T-cell (primary cell): ENCODE results near the gene CDH4. TPM values are rescaled to one million over a fixed set of nuclear protein-coding genes. Genes with fewer than 3 reads are reported as not detected.
"Not testable (repeated sequence)": the region's sequence is repeated elsewhere in the genome, so short reads cannot be mapped to it uniquely, and the experiment has no call there.

Source experiments
- ATAC-seq, 4 experiments: fragments of 200-7000 bp in 3 of 4; fragments of 150-1000 bp in 1 of 4; cut with Tn5 transposase; replicated peaks in 1 of 4; 1 replicate in 3 of 4; 2 replicates in 1 of 4; pipeline ENCODE4 v1.10.0; 2021; ENCODE audit warnings: moderate library complexity in 3 of 4, mild to moderate bottlenecking in 2 of 4, moderate number of reproducible peaks in 1 of 4
- CTCF ChIA-PET, 2 donors: fragments of 300-600 bp; sonication (Branson Sonifier 250); formaldehyde crosslinking; loops; one replicate each; lab custom pipeline; 2022; ENCODE audit warnings: antibody characterized with exemption in 2 of 2; lab: Charles Lee
- POLR2A ChIA-PET, 2 donors: fragments of 300-600 bp; sonication (Branson Sonifier 250); formaldehyde crosslinking; loops; one replicate each; lab custom pipeline; 2022; ENCODE audit warnings: antibody characterized with exemption in 2 of 2; lab: Charles Lee
- DNase-seq, 35 experiments: peaks; one replicate each; pipeline versions ENCODE4 v3.0.0 to v3.0.0-alpha.2; 2013 to 2023
- H3K27ac ChIP-seq: one replicate; pipeline ENCODE4 v1.5.1; 2013; ENCODE audit warnings: low read length
- H3K27me3 ChIP-seq, 2 experiments: replicated peaks in 1 of 2; 1 replicate in 1 of 2; 2 replicates in 1 of 2; pipeline versions ENCODE4 v1.6.1 to v1.7.0; 2013; ENCODE audit warnings: low read length in 1 of 2, mixed read lengths in 1 of 2; ENCODE audit not compliant: control insufficient read depth in 2 of 2, insufficient read depth in 2 of 2; ENCODE audit errors: extremely low read depth in 1 of 2
- H3K36me3 ChIP-seq, 2 donors: 1 replicate in 1 of 2; 2 replicates in 1 of 2; pipeline versions ENCODE4 v1.6.1 to v1.7.0; 2013; ENCODE audit warnings: low read length in 1 of 2; ENCODE audit not compliant: control insufficient read depth in 2 of 2, insufficient read depth in 1 of 2; ENCODE audit errors: extremely low read depth in 1 of 2
- H3K4me1 ChIP-seq, 2 experiments: 1 replicate in 1 of 2; 2 replicates in 1 of 2; pipeline versions ENCODE4 v1.6.1 to v1.7.0; 2013; ENCODE audit warnings: low read length in 2 of 2, mixed read lengths in 1 of 2; ENCODE audit not compliant: insufficient read depth in 2 of 2, control insufficient read depth in 1 of 2; ENCODE audit errors: extremely low read depth in 1 of 2
- H3K4me3 ChIP-seq, 2 donors: 1 replicate in 1 of 2; 2 replicates in 1 of 2; pipeline versions ENCODE4 v1.5.1 to v1.7.0; 2013; ENCODE audit warnings: mild to moderate bottlenecking in 2 of 2, low read length in 1 of 2, moderate library complexity in 1 of 2; ENCODE audit not compliant: control insufficient read depth in 1 of 2; ENCODE audit errors: extremely low read depth in 1 of 2
- H3K9me3 ChIP-seq: 2 replicates; pipeline ENCODE4 v1.7.0; 2013
- H3K27ac Mint-ChIP-seq, 2 donors: one replicate each; pipeline ENCODE4 v1.8.0; 2020 to 2021; ENCODE audit warnings: mild to moderate bottlenecking in 2 of 2, mixed read lengths in 2 of 2
- H3K27me3 Mint-ChIP-seq, 2 donors: one replicate each; pipeline ENCODE4 v1.8.0; 2021 to 2022; ENCODE audit warnings: mixed read lengths in 2 of 2
- H3K36me3 Mint-ChIP-seq: one replicate; pipeline ENCODE4 v1.8.0; 2021; ENCODE audit warnings: mixed read lengths
- H3K4me1 Mint-ChIP-seq, 3 donors: one replicate each; pipeline ENCODE4 v1.8.0; 2020 to 2022; ENCODE audit warnings: mixed read lengths in 3 of 3, mild to moderate bottlenecking in 1 of 3
- H3K4me3 Mint-ChIP-seq, 3 donors: one replicate each; pipeline ENCODE4 v1.8.0; 2020 to 2022; ENCODE audit warnings: mild to moderate bottlenecking in 3 of 3, mixed read lengths in 3 of 3, moderate library complexity in 3 of 3
- H3K9me3 Mint-ChIP-seq, 3 donors: one replicate each; pipeline ENCODE4 v1.8.0; 2020 to 2022; ENCODE audit warnings: mixed read lengths in 3 of 3
- WGBS: methylation state at CpG from one replicate; pipeline ENCODE4 v1.1.5; 2013; ENCODE audit warnings: missing lambda C conversion rate; ENCODE audit not compliant: insufficient coverage; 5-methylcytosine and 5-hydroxymethylcytosine counted together
- total RNA-seq, 35 experiments: library from RNA in 6 of 35; stranded (reverse) in 6 of 35; fragments of 120-200 nt in 1 of 35; gene quantifications; one replicate each; pipeline versions ENCODE4 v1.2.1 to v1.2.4 and lab custom pipeline; 2013 to 2026

Gene CDH4
- total RNA-seq, 5 donors from 2014 or later (not counting 1 experiment from before 2014, with no cell fraction given): 0.06 to 0.64 (median 0.14) TPM

DNA sequence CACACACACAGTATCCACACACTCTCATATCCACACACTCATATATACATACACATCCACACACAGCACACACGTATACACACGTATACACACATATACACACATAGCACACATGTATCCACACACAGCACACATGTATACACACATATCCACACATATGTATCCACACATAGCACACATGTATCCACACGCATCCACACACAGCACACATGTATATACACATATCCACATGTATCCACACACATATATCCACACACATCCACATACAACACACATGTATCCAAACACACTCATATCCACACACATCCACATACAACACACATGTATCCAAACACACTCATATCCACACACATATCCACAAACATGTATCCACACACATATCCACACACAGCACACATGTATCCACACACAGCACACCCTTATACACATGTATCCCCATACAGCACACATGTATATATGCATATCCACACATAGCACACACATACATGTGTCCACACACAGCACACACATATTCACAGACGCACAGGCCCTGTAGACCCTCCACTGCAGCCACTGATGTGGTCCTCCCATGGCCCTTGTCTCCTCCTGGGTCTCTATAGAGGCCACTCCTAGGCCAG, 172.1 kb downstream of the CDH4 start:
- Mint-ChIP-seq H3K27me3 (no peaks in the 10 kb centered on the region), H3K27ac (no peak overlapping the region), H3K4me1 (no peaks in the 10 kb centered on the region), H3K9me3 (peaks cover 0 to 3% (median 0%) of the 10 kb centered on the region in 3 donors), H3K36me3 (no peaks in the 10 kb centered on the region), H3K4me3 (no peak overlapping the region)
- H3K9me3 ChIP-seq: no peaks in the 10 kb centered on the region
- no peak for DNase-seq
- H3K36me3 ChIP-seq: no peaks in the 10 kb centered on the region
- H3K4me1 ChIP-seq: no peaks in the 10 kb centered on the region
- 80% methylated on average over 4 of the region's 4 CpGs for WGBS
- H3K27me3 ChIP-seq: peaks cover 0 to 7% of the 10 kb centered on the region in 2 experiments
- no peak overlapping the region for H3K27ac ChIP-seq
- H3K4me3 ChIP-seq: no peak overlapping the region
- ATAC-seq: no peak
- ChIA-PET CTCF (no interaction called here), POLR2A (no interaction called here)

DNA sequence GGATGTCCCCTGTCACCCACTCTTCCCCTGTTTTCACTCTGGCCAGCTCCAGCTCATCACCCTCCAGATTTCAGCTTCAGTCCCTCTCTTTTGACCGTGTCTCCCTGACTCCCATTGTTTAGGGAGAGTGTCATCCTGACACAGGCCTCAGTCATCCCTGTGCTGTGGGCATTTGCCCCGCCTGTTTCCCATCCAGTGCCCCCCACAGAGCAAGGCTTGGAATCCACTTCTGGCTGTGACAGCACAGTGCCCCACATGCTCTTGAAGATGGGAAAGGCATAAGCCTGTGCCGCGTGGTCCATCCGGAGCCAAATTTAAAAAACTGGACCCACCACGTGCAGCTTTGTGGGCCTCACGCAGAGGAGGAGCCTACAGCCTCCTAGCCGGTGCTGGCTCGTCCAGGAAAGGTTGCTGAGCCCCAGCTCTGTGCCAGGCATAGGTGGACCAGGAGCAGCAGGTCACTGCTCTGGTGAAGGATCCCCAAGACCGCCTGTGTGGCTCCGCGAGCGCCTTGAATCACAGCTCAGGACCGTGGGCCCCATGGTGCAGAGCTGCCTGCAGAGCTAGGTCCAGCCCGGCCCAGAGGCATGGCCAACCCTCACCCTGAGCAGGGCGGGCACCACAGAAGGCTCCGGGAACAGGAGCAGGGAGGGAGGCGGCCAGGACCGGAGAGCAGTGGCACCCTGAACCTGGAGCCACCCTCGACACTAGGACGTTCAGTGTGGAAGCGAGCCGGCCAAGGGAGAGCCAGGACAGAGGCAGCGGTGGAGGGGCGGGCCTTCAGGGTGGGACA, 172.8 kb downstream of the CDH4 start:
- Mint-ChIP-seq H3K4me1 (no peaks in the 10 kb centered on the region), H3K27ac (no peak overlapping the region), H3K27me3 (no peaks in the 10 kb centered on the region), H3K9me3 (peaks cover 0 to 3% (median 0%) of the 10 kb centered on the region in 3 donors), H3K4me3 (no peak overlapping the region), H3K36me3 (no peaks in the 10 kb centered on the region)
- POLR2A ChIA-PET: no interaction called here
- CTCF ChIA-PET: no interaction called here
- no peak for DNase-seq
- 87% methylated on average over 19 of the region's 25 CpGs for WGBS
- no peak for ATAC-seq
- H3K27ac ChIP-seq: no peak overlapping the region
- peaks cover 0 to 4% of the 10 kb centered on the region in 2 experiments for H3K27me3 ChIP-seq
- no peaks in the 10 kb centered on the region for H3K9me3 ChIP-seq
- no peak overlapping the region for H3K4me3 ChIP-seq
- H3K36me3 ChIP-seq: no peaks in the 10 kb centered on the region
- no peaks in the 10 kb centered on the region for H3K4me1 ChIP-seq

DNA sequence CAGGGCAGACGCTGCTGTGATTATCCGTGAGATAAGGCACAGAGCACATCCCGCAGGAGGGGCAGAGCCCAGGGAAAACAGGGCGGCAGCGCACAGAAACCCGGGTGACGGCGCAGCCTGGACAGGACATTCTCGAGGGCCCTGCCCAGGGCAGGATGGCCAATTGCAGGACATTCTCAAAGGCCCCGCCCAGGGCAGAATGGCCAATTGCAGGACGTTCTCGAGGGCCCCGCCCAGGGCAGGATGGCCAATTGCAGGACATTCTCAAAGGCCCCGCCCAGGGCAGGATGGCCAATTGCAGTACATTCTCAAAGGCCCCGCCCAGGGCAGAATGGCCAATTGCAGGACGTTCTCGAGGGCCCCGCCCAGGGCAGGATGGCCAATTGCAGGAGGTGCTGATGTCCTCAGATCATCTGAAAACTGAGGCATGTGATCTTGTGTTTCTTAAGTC, 173.5 kb downstream of the CDH4 start:
- H3K27ac Mint-ChIP-seq, H3K36me3 Mint-ChIP-seq, H3K27me3 Mint-ChIP-seq, H3K27ac ChIP-seq, H3K36me3 ChIP-seq, H3K4me3 Mint-ChIP-seq, H3K4me1 ChIP-seq, DNase-seq, H3K9me3 Mint-ChIP-seq, ATAC-seq, CTCF ChIA-PET, POLR2A ChIA-PET, H3K9me3 ChIP-seq, H3K4me3 ChIP-seq, H3K27me3 ChIP-seq, H3K4me1 Mint-ChIP-seq: not testable (repeated sequence)
- WGBS: 86% methylated on average over 17 of the region's 18 CpGs

DNA sequence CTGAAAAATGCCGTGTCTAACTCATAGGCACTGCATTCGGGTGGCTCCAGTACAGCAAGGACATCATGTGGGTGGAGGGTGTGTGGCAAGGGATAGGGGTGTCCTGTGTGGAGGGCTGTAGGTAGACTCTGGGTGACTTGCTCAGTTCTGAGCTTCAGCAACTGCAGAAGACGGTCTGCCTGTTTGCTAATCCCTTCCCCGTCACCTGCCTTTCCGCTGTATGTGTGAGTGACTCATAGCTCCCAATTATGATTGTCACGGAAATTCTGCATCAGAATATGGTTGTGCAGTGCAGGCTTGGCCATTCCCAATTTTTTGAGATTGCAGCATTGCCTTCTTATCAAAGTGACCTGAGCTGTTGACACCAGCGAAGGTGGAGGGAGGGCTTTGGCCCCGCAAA, 174.3 kb downstream of the CDH4 start:
- Histone ChIP-seq H3K27me3 (no peaks in the 10 kb centered on the region), H3K9me3 (no peaks in the 10 kb centered on the region), H3K4me3 (no peak overlapping the region), H3K36me3 (no peaks in the 10 kb centered on the region), H3K4me1 (no peaks in the 10 kb centered on the region), H3K27ac (no peak overlapping the region)
- ChIA-PET CTCF (no interaction called here), POLR2A (no interaction called here)
- no peak for DNase-seq
- no peak overlapping the region for H3K27ac Mint-ChIP-seq
- H3K4me3 Mint-ChIP-seq: no peak overlapping the region
- H3K27me3 Mint-ChIP-seq: no peaks in the 10 kb centered on the region
- H3K4me1 Mint-ChIP-seq: no peaks in the 10 kb centered on the region
- H3K36me3 Mint-ChIP-seq: no peaks in the 10 kb centered on the region
- ATAC-seq: no peak
- 90% methylated on average over 8 of the region's 8 CpGs for WGBS
- peaks cover 0 to 3% (median 0%) of the 10 kb centered on the region in 3 donors for H3K9me3 Mint-ChIP-seq

DNA sequence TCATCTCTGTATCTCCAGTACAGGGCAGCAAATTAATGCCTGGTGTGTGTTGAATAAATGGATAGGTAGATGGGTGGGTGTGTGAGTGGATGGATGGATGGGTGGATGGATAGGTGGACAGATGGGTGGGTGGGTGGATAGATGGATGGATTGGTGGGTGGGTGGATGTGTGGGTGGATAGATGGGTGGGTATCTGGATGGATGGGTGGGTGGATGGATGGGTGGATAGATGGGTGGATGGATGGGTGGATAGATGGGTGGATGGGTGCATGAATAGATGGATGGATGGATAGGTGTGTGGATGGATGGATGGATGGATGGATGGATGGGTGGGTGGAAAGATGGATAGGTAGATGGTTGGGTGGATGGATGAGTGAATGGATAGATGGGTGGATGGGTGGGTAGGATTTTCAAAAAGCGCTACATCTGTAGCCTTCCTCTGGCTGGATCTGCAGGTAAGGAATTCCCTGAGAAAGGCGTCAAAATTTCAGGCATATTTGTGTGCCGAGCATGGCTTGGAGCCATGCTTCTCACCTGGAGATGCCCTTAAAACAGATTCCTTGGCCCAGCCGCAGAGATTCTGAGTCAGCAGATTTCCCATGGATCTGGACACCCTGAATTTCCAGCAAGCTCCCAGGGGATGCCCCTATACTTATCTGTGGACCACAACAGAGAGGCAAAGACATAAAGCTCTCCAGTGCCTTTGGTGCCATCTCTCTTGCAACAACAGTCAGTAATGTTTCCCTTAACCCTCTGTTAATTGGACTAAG, 177.6 kb downstream of the CDH4 start:
- 92% methylated on average over 4 of the region's 4 CpGs for WGBS
- Mint-ChIP-seq H3K27me3 (peaks cover 0 to 6% of the 10 kb centered on the region in 2 donors), H3K36me3 (no peaks in the 10 kb centered on the region), H3K27ac (no peak overlapping the region), H3K9me3 (peaks cover 0 to 3% (median 0%) of the 10 kb centered on the region in 3 donors), H3K4me1 (no peaks in the 10 kb centered on the region), H3K4me3 (no peak overlapping the region)
- CTCF ChIA-PET: no interaction called here
- Histone ChIP-seq H3K4me1 (no peaks in the 10 kb centered on the region), H3K27me3 (peaks cover 0 to 7% of the 10 kb centered on the region in 2 experiments), H3K4me3 (no peak overlapping the region), H3K27ac (no peak overlapping the region), H3K9me3 (no peaks in the 10 kb centered on the region), H3K36me3 (no peaks in the 10 kb centered on the region)
- no peak for ATAC-seq
- POLR2A ChIA-PET: no interaction called here
- DNase-seq: no peak

DNA sequence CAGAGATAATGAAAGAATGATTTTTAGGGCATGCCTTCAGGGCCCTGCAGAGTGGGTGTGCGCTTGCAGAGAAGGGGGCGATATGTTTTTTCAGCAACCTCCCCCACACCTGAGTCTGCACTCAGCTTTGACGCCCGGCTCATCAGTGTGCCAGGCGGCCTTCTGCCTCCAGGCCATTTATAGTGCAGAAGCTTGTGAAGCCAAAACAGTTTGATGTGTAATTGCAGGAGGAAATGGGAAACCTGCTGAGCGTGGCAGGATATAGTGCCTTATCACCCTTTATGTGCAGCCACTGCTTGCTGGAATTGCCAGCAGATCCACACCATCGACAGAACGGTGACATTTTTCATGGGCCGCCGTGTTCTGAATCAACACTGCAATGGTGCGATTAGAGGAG, 178.2 kb downstream of the CDH4 start:
- H3K36me3 ChIP-seq: no peaks in the 10 kb centered on the region
- ChIA-PET POLR2A (no interaction called here), CTCF (no interaction called here)
- H3K9me3 ChIP-seq: no peaks in the 10 kb centered on the region
- no peaks in the 10 kb centered on the region for H3K4me1 ChIP-seq
- peaks cover 0 to 8% of the 10 kb centered on the region in 2 experiments for H3K27me3 ChIP-seq
- Mint-ChIP-seq H3K4me1 (no peaks in the 10 kb centered on the region), H3K4me3 (no peak overlapping the region), H3K27ac (no peak overlapping the region), H3K36me3 (no peaks in the 10 kb centered on the region), H3K9me3 (peaks cover 0 to 3% (median 0%) of the 10 kb centered on the region in 3 donors), H3K27me3 (peaks cover 3 to 9% of the 10 kb centered on the region in 2 donors)
- no CpG with 5 or more reads among the region's 11 CpGs for WGBS
- no peak overlapping the region for H3K4me3 ChIP-seq
- DNase-seq (no peak), ATAC-seq (no peak)
- H3K27ac ChIP-seq: no peak overlapping the region
